GM06990 (cell line): ENCODE results near the gene KCNA10.

Source experiments
- DNase-seq: peaks from one replicate; pipeline ENCODE4 v3.0.0-alpha.2; 2011; ENCODE audit not compliant: insufficient read length; ENCODE audit errors: extremely low read depth
- H3K27me3 ChIP-seq: replicated peaks from 2 replicates; pipeline ENCODE4 v1.6.0; 2011; ENCODE audit warnings: low read length; ENCODE audit not compliant: control insufficient read depth, insufficient read depth
- H3K36me3 ChIP-seq: 2 replicates; pipeline ENCODE4 v1.5.1; 2011; ENCODE audit warnings: low read length; ENCODE audit not compliant: control insufficient read depth, insufficient read depth
- H3K4me3 ChIP-seq: replicated peaks from 2 replicates; pipeline ENCODE4 v1.5.1; 2011; ENCODE audit warnings: low read depth, mild to moderate bottlenecking, control low read depth, low read length
- TF ChIP-seq, protein P1 (sequence below): IDR thresholded peaks from 2 replicates; pipeline ENCODE4 v1.5.1; 2011; ENCODE audit warnings: low read length, control low read depth, mild to moderate bottlenecking, inconsistent platforms; ENCODE audit not compliant: insufficient read depth, poor library complexity, severe bottlenecking

KCNA10 gene

DNA sequence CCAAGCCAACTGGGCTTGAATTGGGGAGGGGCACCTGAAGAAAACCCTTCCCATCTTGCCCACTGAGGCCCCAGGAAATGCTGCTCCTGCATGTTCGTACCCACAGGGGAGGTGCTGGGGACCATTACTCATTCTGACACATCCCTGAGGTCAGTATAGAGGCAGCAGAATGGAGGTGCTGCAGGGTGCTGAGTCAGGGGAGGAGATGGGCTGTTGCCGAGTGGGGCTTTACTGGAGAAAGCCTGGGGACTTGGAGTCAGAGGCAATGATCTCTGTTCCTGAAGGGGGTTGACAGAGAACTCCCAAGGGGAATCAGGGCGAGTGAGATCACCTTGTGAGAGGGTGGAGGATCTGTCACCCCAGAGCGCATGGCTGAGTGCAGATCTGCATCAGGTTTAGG is 40.2 kb upstream of the KCNA10 start:
- no peak for DNase-seq
- TF ChIP-seq, protein P1, sequence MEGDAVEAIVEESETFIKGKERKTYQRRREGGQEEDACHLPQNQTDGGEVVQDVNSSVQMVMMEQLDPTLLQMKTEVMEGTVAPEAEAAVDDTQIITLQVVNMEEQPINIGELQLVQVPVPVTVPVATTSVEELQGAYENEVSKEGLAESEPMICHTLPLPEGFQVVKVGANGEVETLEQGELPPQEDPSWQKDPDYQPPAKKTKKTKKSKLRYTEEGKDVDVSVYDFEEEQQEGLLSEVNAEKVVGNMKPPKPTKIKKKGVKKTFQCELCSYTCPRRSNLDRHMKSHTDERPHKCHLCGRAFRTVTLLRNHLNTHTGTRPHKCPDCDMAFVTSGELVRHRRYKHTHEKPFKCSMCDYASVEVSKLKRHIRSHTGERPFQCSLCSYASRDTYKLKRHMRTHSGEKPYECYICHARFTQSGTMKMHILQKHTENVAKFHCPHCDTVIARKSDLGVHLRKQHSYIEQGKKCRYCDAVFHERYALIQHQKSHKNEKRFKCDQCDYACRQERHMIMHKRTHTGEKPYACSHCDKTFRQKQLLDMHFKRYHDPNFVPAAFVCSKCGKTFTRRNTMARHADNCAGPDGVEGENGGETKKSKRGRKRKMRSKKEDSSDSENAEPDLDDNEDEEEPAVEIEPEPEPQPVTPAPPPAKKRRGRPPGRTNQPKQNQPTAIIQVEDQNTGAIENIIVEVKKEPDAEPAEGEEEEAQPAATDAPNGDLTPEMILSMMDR, result no peak
- no peaks in the 10 kb centered on the region for H3K36me3 ChIP-seq

DNA sequence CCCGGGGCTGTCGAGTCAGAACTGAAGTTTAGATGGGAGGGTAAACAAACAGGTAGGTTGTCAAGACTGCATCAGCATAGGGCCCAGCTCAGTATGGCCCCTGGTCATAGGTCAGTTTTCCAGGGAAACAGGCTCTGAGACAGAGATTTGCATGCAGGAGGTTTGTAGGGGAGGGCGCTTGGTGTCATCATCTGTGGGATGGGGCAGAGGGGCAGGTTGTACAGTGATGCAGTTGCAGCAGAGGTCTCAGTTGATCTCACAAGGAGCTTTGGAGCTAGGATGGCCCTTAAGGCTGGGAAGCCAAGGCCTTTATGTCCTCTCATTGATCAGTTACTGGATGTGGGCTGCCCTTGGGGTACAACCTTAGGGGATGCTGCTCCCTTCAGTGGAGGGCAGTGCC is 38.5 kb upstream of the KCNA10 start:
- Histone ChIP-seq H3K36me3 (no peaks in the 10 kb centered on the region), H3K27me3 (peaks cover 3% of the 10 kb centered on the region), H3K4me3 (no peak overlapping the region)
- TF ChIP-seq, protein P1, result no peak
- no peak for DNase-seq

More for the DNA sequence above, 40.2 kb upstream of the KCNA10 start:
- Histone ChIP-seq H3K27me3 (peaks cover 3% of the 10 kb centered on the region), H3K4me3 (no peak overlapping the region)

DNA sequence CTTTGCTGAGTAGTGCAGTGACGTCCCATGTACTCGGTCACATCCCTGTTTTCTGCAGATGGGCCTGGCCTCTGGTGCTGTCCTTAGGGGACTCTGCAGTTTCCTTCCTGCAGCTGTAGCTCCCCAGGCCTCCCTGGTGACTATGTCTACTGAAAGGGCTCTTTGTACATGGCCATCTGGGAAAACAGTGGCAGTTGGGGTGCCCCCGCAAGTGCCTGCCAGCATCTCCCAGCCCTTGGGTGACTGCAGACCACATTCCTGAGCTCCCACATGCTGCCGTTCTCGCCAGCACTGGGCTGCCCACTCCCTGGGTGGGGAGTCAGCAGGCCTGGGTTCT is 37.5 kb upstream of the KCNA10 start:
- TF ChIP-seq, protein P1, result no peak
- no peak for DNase-seq
- Histone ChIP-seq H3K36me3 (no peaks in the 10 kb centered on the region), H3K4me3 (no peak overlapping the region), H3K27me3 (peaks cover 3% of the 10 kb centered on the region)

DNA sequence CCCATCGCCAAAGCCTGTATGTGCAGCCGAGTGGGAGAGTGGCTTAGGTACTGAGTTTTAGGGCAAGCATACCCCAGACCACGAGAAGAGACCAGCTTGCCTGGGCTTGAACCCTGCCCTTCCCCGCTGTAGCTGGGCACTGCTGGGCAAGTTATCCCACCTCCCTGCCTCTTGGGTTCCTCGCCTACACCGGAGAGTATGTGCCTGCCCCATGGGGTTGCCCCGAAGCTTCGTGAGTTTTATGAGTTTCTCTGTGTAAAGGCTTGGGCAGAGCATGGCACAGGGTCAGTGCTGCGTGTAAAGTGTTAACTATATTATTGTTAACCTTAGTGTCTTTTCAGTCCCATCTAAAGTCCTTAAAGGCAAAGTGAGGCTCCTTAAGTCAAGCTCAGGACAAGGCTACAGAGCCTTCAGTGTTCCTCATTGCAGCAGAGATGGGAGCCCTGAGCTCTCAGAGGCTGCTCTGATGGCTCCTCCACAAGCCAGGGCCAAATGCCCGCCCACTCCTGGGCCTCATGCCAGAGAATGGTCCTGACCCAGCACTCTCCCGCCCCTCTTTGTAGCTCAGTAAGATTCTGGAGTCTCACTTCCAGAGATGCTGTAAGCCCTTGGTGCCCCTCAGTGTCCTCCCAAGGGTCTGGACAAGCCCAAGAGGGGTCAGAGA is 37.0 kb upstream of the KCNA10 start:
- no peak for DNase-seq
- Histone ChIP-seq H3K4me3 (no peak overlapping the region), H3K27me3 (peaks cover 3% of the 10 kb centered on the region), H3K36me3 (no peaks in the 10 kb centered on the region)
- TF ChIP-seq, protein P1, result no peak

DNA sequence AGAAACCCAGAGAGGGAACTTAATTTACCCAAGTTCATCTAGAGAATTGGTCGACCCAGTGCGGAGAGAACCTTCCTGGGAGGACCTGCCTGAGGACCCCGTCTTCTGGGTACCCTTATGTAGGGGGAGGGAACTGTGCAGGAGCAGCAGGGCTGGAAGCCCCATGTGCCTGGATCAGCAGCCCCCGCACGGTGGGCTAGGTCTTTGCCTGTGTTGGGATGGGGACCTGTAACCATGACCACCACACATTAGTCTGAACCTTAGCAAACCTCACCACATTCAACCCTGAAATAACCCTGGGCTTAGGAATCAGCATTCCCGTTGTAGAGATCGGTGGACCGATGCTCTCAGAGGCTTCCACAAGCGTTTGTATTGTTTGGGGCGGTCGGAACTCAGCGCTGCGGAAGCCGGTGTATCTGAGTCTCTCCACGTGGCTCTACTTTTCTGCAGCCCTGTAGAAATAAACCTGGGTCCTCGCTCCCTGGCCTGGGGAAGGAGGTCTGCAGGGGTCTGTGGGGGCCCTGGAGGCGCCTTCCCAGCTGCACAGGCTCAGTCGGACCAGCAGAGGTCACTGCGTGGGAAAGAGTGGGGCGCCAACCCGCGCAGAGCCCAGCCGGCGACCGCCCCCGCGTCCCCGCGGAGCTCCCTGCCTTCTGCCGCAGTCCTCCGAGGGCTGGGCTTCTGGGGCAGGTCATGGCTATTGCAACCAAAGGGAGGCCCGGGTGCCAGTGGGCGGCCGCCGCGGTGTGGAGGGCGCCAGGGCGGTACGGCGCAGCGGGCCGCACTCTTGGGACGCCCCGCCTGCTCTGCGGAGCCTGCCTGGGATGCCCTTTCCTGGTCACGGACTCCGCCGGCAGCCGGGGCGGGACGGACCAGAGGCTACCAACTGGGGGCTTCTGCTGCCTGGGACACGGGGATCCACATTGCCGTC is 36.2 kb upstream of the KCNA10 start:
- TF ChIP-seq, protein P1, result peak; percentile 63
- peaks cover 4% of the 10 kb centered on the region for H3K27me3 ChIP-seq
- DNase-seq, result peak; percentile 32
- H3K4me3 ChIP-seq, result no peak overlapping the region
- no peaks in the 10 kb centered on the region for H3K36me3 ChIP-seq
